HUES6 (cell line): ENCODE results near the gene NTF3.
"Not testable (repeated sequence)": the region's sequence is repeated elsewhere in the genome, so short reads cannot be mapped to it uniquely, and the experiment has no call there.

Experiments used
- H3K27ac ChIP-seq: 2 replicates; pipeline ENCODE4 v1.7.0; 2013; ENCODE audit warnings: low read depth, mild to moderate bottlenecking, low read length, inconsistent platforms
- H3K27me3 ChIP-seq: 2 replicates; pipeline ENCODE4 v1.6.1; 2013; ENCODE audit warnings: low read length; ENCODE audit not compliant: control insufficient read depth, insufficient read depth
- H3K36me3 ChIP-seq: 2 replicates; pipeline ENCODE4 v1.6.1; 2013; ENCODE audit warnings: low read length; ENCODE audit not compliant: control insufficient read depth, insufficient read depth
- H3K4me1 ChIP-seq: 2 replicates; pipeline ENCODE4 v1.6.1; 2013; ENCODE audit warnings: low read length; ENCODE audit not compliant: control insufficient read depth, insufficient read depth
- H3K4me3 ChIP-seq: 2 replicates; pipeline ENCODE4 v1.5.1; 2013; ENCODE audit warnings: low read depth, low read length
- H3K9ac ChIP-seq: one replicate; pipeline ENCODE4 v1.6.1; 2013; ENCODE audit warnings: mild to moderate bottlenecking, low read length
- H3K9me3 ChIP-seq: 2 replicates; pipeline ENCODE4 v1.6.1; 2013; ENCODE audit warnings: low read depth, low read length; ENCODE audit not compliant: control insufficient read depth, insufficient read depth

NTF3 gene

GRCh38 chr12:5523396-5524115, 91.6 kb downstream of the NTF3 start:
- Histone ChIP-seq H3K4me1 (peaks cover 4% of the 10 kb centered on the region), H3K9ac (no peak overlapping the region), H3K4me3 (no peak overlapping the region), H3K27me3 (no peaks in the 10 kb centered on the region), H3K9me3 (no peaks in the 10 kb centered on the region), H3K36me3 (no peaks in the 10 kb centered on the region), H3K27ac (no peak overlapping the region)

- Histone ChIP-seq H3K36me3 (no peaks in the 10 kb centered on the region), H3K4me3 (no peak overlapping the region), H3K27ac (no peak overlapping the region), H3K4me1 (no peaks in the 10 kb centered on the region), H3K9me3 (no peaks in the 10 kb centered on the region), H3K27me3 (no peaks in the 10 kb centered on the region), H3K9ac (no peak overlapping the region)
Measured at GRCh38 chr12:5524116-5524768, 92.3 kb downstream of the NTF3 start.

GRCh38 chr12:5524769-5525436, 93.0 kb downstream of the NTF3 start:
- Histone ChIP-seq H3K9me3 (no peaks in the 10 kb centered on the region), H3K4me3 (no peak overlapping the region), H3K4me1 (no peaks in the 10 kb centered on the region), H3K36me3 (no peaks in the 10 kb centered on the region), H3K9ac (no peak overlapping the region), H3K27ac (no peak overlapping the region), H3K27me3 (no peaks in the 10 kb centered on the region)

GRCh38 chr12:5525783-5526367, 94.0 kb downstream of the NTF3 start:
- no peak overlapping the region for H3K9ac ChIP-seq
- H3K36me3 ChIP-seq, result no peaks in the 10 kb centered on the region
- H3K4me3 ChIP-seq, result no peak overlapping the region
- H3K27ac ChIP-seq, result no peak overlapping the region
- no peaks in the 10 kb centered on the region for H3K27me3 ChIP-seq
- H3K9me3 ChIP-seq, result no peaks in the 10 kb centered on the region
- H3K4me1 ChIP-seq, result no peaks in the 10 kb centered on the region

GRCh38 chr12:5533368-5533767, 101.5 kb downstream of the NTF3 start:
- H3K4me3 ChIP-seq, result no peak overlapping the region
- no peaks in the 10 kb centered on the region for H3K9me3 ChIP-seq
- H3K4me1 ChIP-seq, result peaks cover 19% of the 10 kb centered on the region
- no peaks in the 10 kb centered on the region; the same call in 1 of the 2 replicates for H3K27me3 ChIP-seq
- no peak overlapping the region for H3K27ac ChIP-seq
- H3K36me3 ChIP-seq, result no peaks in the 10 kb centered on the region
- H3K9ac ChIP-seq, result no peak overlapping the region

GRCh38 chr12:5534426-5535199, 102.7 kb downstream of the NTF3 start:
- Histone ChIP-seq H3K9me3 (no peaks in the 10 kb centered on the region), H3K4me3 (no peak overlapping the region), H3K27me3 (peaks cover 3% of the 10 kb centered on the region; the same call in 1 of the 2 replicates), H3K4me1 (peaks cover 21% of the 10 kb centered on the region), H3K9ac (no peak overlapping the region), H3K36me3 (no peaks in the 10 kb centered on the region), H3K27ac (no peak overlapping the region)

GRCh38 chr12:5535541-5535940, 103.6 kb downstream of the NTF3 start:
- Histone ChIP-seq H3K27ac (no peak overlapping the region), H3K4me3 (no peak overlapping the region), H3K36me3 (no peaks in the 10 kb centered on the region), H3K27me3 (peaks cover 3% of the 10 kb centered on the region; the same call in 1 of the 2 replicates), H3K4me1 (peaks cover 21% of the 10 kb centered on the region), H3K9ac (no peak overlapping the region), H3K9me3 (peaks cover 3% of the 10 kb centered on the region; the same call in 1 of the 2 replicates)

GRCh38 chr12:5537026-5537615, 105.2 kb downstream of the NTF3 start:
- peak overlapping the region; percentile 9; the same call in 1 of the 2 replicates for H3K4me3 ChIP-seq
- H3K36me3 ChIP-seq, H3K27me3 ChIP-seq, H3K9me3 ChIP-seq: not testable (repeated sequence)
- H3K9ac ChIP-seq, result peak overlapping the region; percentile 78
- peaks cover 21% of the 10 kb centered on the region for H3K4me1 ChIP-seq
- H3K27ac ChIP-seq, result peak overlapping the region; percentile 69; the same call in 1 of the 2 replicates

GRCh38 chr12:5537771-5538170, 105.9 kb downstream of the NTF3 start:
- H3K9ac ChIP-seq, result peak overlapping the region; percentile 78
- H3K36me3 ChIP-seq, result no peaks in the 10 kb centered on the region
- H3K4me3 ChIP-seq, result no peak overlapping the region
- H3K4me1 ChIP-seq, result peaks cover 21% of the 10 kb centered on the region
- H3K9me3 ChIP-seq, result peaks cover 8% of the 10 kb centered on the region; the same call in 1 of the 2 replicates
- H3K27ac ChIP-seq, result peak overlapping the region; percentile 82; the same call in 1 of the 2 replicates
- peaks cover 3% of the 10 kb centered on the region; the same call in 1 of the 2 replicates for H3K27me3 ChIP-seq
